ENCODE data around the gene C15orf62. TPM values are rescaled to one million over a fixed set of nuclear protein-coding genes. Genes with fewer than 3 reads are reported as not detected.
A peak's percentile ranks its signal among the peaks of the same experiment; 100 is the strongest.

C15orf62 gene
- total RNA-seq (2022) (0.26 and 0.52 TPM in 2 replicates), Bru-seq, nascent RNA (percentile 34 among the genes with signal in this experiment), BruChase-seq, experiment 1, labeled RNA remaining after a 6-hour chase (percentile 42 among the genes with signal in this experiment), BruChase-seq, experiment 2, labeled RNA remaining after a 2-hour chase (percentile 31 among the genes with signal in this experiment)
- long read RNA-seq, result 0 reads

GRCh38 chr15:40769274-40770146 is at the start of gene C15orf62:
Gene C15orf62 (plus strand): TSS chr15:40769980. CDS start chr15:40770496, 516 bp downstream.
- no TSS peak for BruUV-seq (replicated peaks)
- Mint-ChIP-seq H3K36me3 (ENCODE audit: insufficient read depth, unreplicated experiment) (peaks cover 62% of the 10 kb centered on the region), H3K27me3 (ENCODE audit: insufficient read depth, unreplicated experiment) (no peaks in the 10 kb centered on the region), H3K27ac (ENCODE audit: low read depth, unreplicated experiment) (peak within 1 kb of the TSS; percentile 84), H3K9me3 (ENCODE audit: unreplicated experiment) (no peaks in the 10 kb centered on the region), H3K4me3 (ENCODE audit: unreplicated experiment) (peak within 1 kb of the TSS; percentile 64), H3K4me1 (ENCODE audit: insufficient read depth, unreplicated experiment) (peaks cover 48% of the 10 kb centered on the region)
- DNase-seq (ENCODE audit: unreplicated experiment), result peak; percentile 96
- CTCF ChIA-PET, result interaction anchor here (0.6 to 1.9 kb wide), 18 partner anchors 8 to 251 kb away, joined by 3 to 11 read pairs (median 3); partner anchors contain the start of gene RHOV
- intact Hi-C loops (cut with micrococcal nuclease), result loop anchor here (2.0 to 10.0 kb wide), 2 partner anchors 23 to 175 kb away; partner anchors contain the start of gene KNL1
- POLR2A ChIA-PET, result interaction anchor here (0.6 to 3.1 kb wide), 25 partner anchors 7 to 676 kb away, joined by 3 to 30 read pairs (median 5); partner anchors contain the start of genes DNAJC17, RAD51, RPUSD2 and SPINT1
- TF ChIP-seq CTCF (IDR thresholded peaks at IDR 0.05; ENCODE audit: unreplicated experiment), result no peak

- TF ChIP-seq CTCF (IDR thresholded peaks at IDR 0.05; ENCODE audit: unreplicated experiment), result no peak
- Mint-ChIP-seq H3K36me3 (ENCODE audit: insufficient read depth, unreplicated experiment) (peaks cover 7% of the 10 kb centered on the region), H3K9me3 (ENCODE audit: unreplicated experiment) (no peaks in the 10 kb centered on the region), H3K27me3 (ENCODE audit: insufficient read depth, unreplicated experiment) (no peaks in the 10 kb centered on the region), H3K4me3 (ENCODE audit: unreplicated experiment) (no peak overlapping the region), H3K27ac (ENCODE audit: low read depth, unreplicated experiment) (no peak overlapping the region), H3K4me1 (ENCODE audit: insufficient read depth, unreplicated experiment) (no peaks in the 10 kb centered on the region)
- intact Hi-C loops (cut with micrococcal nuclease), result no loop called here
- no TSS peak for BruUV-seq (replicated peaks)
- POLR2A ChIA-PET, result no interaction called here
- CTCF ChIA-PET, result interaction anchor here (1.2 kb wide), 1 partner anchor 10 kb away, joined by 4 read pairs; no protein-coding TSS in a partner anchor
- DNase-seq (ENCODE audit: unreplicated experiment), result no peak
Measured at GRCh38 chr15:40721701-40722100, 48.1 kb upstream of the C15orf62 start.

- DNase-seq (ENCODE audit: unreplicated experiment), result no peak
- Mint-ChIP-seq H3K9me3 (ENCODE audit: unreplicated experiment) (no peaks in the 10 kb centered on the region), H3K4me3 (ENCODE audit: unreplicated experiment) (no peak overlapping the region), H3K36me3 (ENCODE audit: insufficient read depth, unreplicated experiment) (peaks cover 7% of the 10 kb centered on the region), H3K27me3 (ENCODE audit: insufficient read depth, unreplicated experiment) (no peaks in the 10 kb centered on the region), H3K27ac (ENCODE audit: low read depth, unreplicated experiment) (no peak overlapping the region), H3K4me1 (ENCODE audit: insufficient read depth, unreplicated experiment) (no peaks in the 10 kb centered on the region)
- intact Hi-C loops (cut with micrococcal nuclease), result no loop called here
- CTCF ChIA-PET, result interaction anchor here (0.7 to 1.2 kb wide), 2 partner anchors 10 to 605 kb away, joined by 4 to 6 read pairs; no protein-coding TSS in a partner anchor
- TF ChIP-seq CTCF (IDR thresholded peaks at IDR 0.05; ENCODE audit: unreplicated experiment), result no peak
- POLR2A ChIA-PET, result interaction anchor here (1.6 kb wide), 1 partner anchor 27 kb away, joined by 5 read pairs; the partner anchor contains the start of gene RAD51
- no TSS peak for BruUV-seq (replicated peaks)
Measured at GRCh38 chr15:40722354-40722753, 47.4 kb upstream of the C15orf62 start.

- Mint-ChIP-seq H3K27ac (ENCODE audit: low read depth, unreplicated experiment) (peak overlapping the region; percentile 51), H3K4me3 (ENCODE audit: unreplicated experiment) (no peak overlapping the region), H3K27me3 (ENCODE audit: insufficient read depth, unreplicated experiment) (no peaks in the 10 kb centered on the region), H3K4me1 (ENCODE audit: insufficient read depth, unreplicated experiment) (no peaks in the 10 kb centered on the region), H3K36me3 (ENCODE audit: insufficient read depth, unreplicated experiment) (peaks cover 7% of the 10 kb centered on the region), H3K9me3 (ENCODE audit: unreplicated experiment) (no peaks in the 10 kb centered on the region)
- ChIA-PET POLR2A (interaction anchor here (0.7 to 1.6 kb wide), 2 partner anchors 28 to 60 kb away, joined by 3 to 5 read pairs; partner anchors contain the start of gene RAD51), CTCF (interaction anchor here (0.7 to 1.6 kb wide), 4 partner anchors 11 to 606 kb away, joined by 3 to 6 read pairs (median 4); no protein-coding TSS in a partner anchor)
- intact Hi-C loops (cut with micrococcal nuclease), result no loop called here
- no TSS peak for BruUV-seq (replicated peaks)
- no peak for TF ChIP-seq CTCF (IDR thresholded peaks at IDR 0.05; ENCODE audit: unreplicated experiment)
- no peak for DNase-seq (ENCODE audit: unreplicated experiment)
Measured at GRCh38 chr15:40722934-40723333, 46.8 kb upstream of the C15orf62 start.
